PC-9 (cell line): Measurements from ENCODE around the gene SAMD1.

Experiments used
- EZH2 ChIP-seq: fragments of 200-600 bp; sonication (generic); IDR thresholded peaks from 2 replicates; pipeline ENCODE4 v1.8.0; 2017; ENCODE audit warnings: antibody characterized with exemption, low read depth
- TF ChIP-seq, protein P1 (sequence below): fragments of 200-600 bp; sonication (generic); conservative IDR thresholded peaks from 2 replicates; pipeline ENCODE4 v1.6.1; 2017; ENCODE audit warnings: mixed run types, antibody characterized with exemption, mild to moderate bottlenecking, moderate library complexity

DNA sequence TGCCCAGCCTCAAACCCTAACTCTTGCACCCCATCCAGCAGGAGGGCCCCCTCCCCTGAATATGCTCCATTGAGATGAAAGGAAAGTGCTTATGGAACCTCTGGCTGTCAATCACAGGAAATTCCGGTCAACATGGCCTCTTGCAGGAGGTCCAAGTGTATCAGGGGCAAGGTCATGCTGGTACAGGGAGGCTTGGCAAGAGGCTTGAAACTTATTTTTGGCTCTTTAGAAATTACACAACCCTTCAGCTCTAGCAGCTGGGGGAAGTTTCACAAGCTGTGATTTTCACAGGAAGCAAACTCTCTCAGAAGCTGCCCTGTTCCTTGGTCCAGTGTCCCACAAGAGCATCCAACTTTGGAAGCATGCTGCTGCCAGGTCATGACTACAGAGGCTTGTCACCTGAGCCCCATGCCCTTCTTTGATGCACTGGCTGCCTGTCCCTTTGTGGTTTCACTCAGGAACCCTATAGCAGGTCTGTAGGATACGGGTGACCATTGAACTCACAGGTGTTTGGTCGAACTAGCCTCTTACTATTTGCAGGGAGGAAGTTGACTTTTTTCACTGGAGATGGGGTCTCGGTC lies 37.5 kb upstream of the SAMD1 start:
- TF ChIP-seq, protein P1, sequence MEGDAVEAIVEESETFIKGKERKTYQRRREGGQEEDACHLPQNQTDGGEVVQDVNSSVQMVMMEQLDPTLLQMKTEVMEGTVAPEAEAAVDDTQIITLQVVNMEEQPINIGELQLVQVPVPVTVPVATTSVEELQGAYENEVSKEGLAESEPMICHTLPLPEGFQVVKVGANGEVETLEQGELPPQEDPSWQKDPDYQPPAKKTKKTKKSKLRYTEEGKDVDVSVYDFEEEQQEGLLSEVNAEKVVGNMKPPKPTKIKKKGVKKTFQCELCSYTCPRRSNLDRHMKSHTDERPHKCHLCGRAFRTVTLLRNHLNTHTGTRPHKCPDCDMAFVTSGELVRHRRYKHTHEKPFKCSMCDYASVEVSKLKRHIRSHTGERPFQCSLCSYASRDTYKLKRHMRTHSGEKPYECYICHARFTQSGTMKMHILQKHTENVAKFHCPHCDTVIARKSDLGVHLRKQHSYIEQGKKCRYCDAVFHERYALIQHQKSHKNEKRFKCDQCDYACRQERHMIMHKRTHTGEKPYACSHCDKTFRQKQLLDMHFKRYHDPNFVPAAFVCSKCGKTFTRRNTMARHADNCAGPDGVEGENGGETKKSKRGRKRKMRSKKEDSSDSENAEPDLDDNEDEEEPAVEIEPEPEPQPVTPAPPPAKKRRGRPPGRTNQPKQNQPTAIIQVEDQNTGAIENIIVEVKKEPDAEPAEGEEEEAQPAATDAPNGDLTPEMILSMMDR, result no peak
- TF ChIP-seq EZH2, result no peak
